ENCODE results near the gene E2F6.

DNA sequence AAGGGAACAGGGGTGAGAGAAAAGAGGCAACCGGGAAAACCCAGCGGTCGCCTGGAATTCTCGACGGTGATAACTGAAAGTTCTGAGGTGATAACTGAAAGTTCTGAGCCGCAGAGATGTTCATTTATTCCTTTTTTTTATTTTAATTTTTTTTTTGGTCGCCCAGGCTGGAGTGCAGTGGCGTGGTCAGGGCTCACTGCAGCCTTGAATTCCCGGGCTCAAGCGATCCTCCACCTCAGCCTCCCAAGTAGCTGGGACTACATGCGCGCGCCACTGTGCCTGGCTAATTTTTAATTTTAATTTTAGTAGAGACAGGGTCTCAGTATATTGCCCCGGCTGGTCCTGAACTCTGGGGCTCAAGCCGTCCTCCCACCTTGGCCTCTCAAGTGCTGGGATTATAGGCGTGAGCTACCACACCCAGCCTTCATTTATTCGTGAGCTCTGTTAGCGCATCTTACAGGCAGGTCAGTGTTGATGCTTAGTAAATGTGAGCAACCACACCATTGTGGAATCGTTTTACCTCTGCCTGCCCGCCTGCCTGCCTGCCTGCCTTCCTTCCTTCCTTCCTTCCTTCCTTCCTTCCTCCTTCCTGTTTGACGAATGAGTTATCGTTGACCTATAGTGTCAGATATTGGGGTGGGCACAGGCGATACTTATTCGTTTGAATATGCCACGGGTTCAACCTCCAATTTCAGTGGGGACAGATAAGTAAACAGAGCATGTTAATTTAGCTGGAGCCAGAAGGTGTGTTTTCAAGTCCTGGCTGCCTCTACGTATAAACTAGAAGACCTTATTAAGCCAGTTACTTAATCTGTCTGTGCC lies 557 bp upstream of the E2F6 start:
- no peak for TF ChIP-seq POLR2A (IDR thresholded peaks at IDR 0.05)
- TF ChIP-seq CTCF (IDR thresholded peaks at IDR 0.05), result no peak
